PC-3 (cell line): ENCODE results near the gene CFAP58. TPM values are rescaled to one million over a fixed set of nuclear protein-coding genes. Genes with fewer than 3 reads are reported as not detected.

Experiments
- ATAC-seq: fragments of 200-7000 bp; cut with Tn5 transposase; 2 replicates; pipeline ENCODE4 v1.9.1; 2020; ENCODE audit warnings: mild to moderate bottlenecking, moderate library complexity
- BruUV-seq: library from RNA; stranded (reverse); fragments of 400-500 nt; replicated peaks from 2 replicates; lab custom pipeline; 2021; lab: Mats Ljungman, UMichigan
- CTCF ChIA-PET: fragments of 300-600 bp; sonication (Branson Sonifier 250); formaldehyde crosslinking; loops from one replicate; lab custom pipeline; 2022; ENCODE audit warnings: antibody characterized with exemption; lab: Charles Lee
- POLR2A ChIA-PET: fragments of 300-600 bp; sonication (Branson Sonifier 250); formaldehyde crosslinking; loops from one replicate; lab custom pipeline; 2022; ENCODE audit warnings: antibody characterized with exemption; ENCODE audit not compliant: unreplicated experiment; lab: Charles Lee
- DNase-seq: peaks from one replicate; pipeline ENCODE4 v3.0.0-alpha.2; 2015
- H2AFZ ChIP-seq: fragments of 300-600 bp; sonication (generic); 2 replicates; pipeline ENCODE4 v1.6.0; 2016; ENCODE audit warnings: antibody characterized with exemption, low read length
- H3F3A ChIP-seq: fragments of 300-600 bp; sonication (generic); one replicate; pipeline ENCODE4 v1.6.0; 2017; ENCODE audit warnings: antibody characterized with exemption, low read length, control low read depth, mild to moderate bottlenecking; ENCODE audit not compliant: unreplicated experiment
- H3K27ac ChIP-seq: fragments of 300-600 bp; sonication (generic); 2 replicates; pipeline ENCODE4 v1.5.1; 2016; ENCODE audit warnings: mild to moderate bottlenecking, low read length
- H3K27me3 ChIP-seq: fragments of 300-600 bp; sonication (generic); 2 replicates; pipeline ENCODE4 v1.6.1; 2016; ENCODE audit warnings: low read length, mixed read lengths
- H3K36me3 ChIP-seq: fragments of 300-600 bp; sonication (generic); 2 replicates; pipeline ENCODE4 v1.6.1; 2016; ENCODE audit warnings: low read depth, mixed run types, low read length, mixed read lengths
- H3K4me1 ChIP-seq: fragments of 300-600 bp; sonication (generic); 2 replicates; pipeline ENCODE4 v1.5.1; 2016; ENCODE audit warnings: low read length; ENCODE audit not compliant: insufficient read depth
- H3K4me2 ChIP-seq: fragments of 300-600 bp; sonication (generic); 2 replicates; pipeline ENCODE4 v1.6.0; 2016; ENCODE audit warnings: low read length
- H3K4me3 ChIP-seq: fragments of 300-600 bp; sonication (generic); 2 replicates; pipeline ENCODE4 v1.5.1; 2016; ENCODE audit warnings: mild to moderate bottlenecking, low read length, mixed read lengths
- H3K79me2 ChIP-seq: fragments of 300-600 bp; sonication (generic); 2 replicates; pipeline ENCODE4 v1.6.1; 2017; ENCODE audit warnings: low read length, mixed read lengths
- H3K9ac ChIP-seq: fragments of 300-600 bp; sonication (generic); 2 replicates; pipeline ENCODE4 v1.6.0; 2016; ENCODE audit warnings: mild to moderate bottlenecking, low read length
- H3K9me2 ChIP-seq: fragments of 300-600 bp; sonication (generic); replicated peaks from 2 replicates; pipeline ENCODE4 v1.6.1; 2016; ENCODE audit warnings: mixed run types, low read length, mixed read lengths
- H3K9me3 ChIP-seq: fragments of 300-600 bp; sonication (generic); 2 replicates; pipeline ENCODE4 v1.6.1; 2016; ENCODE audit warnings: low read length, mixed read lengths
- H4K20me1 ChIP-seq: fragments of 300-600 bp; sonication (generic); 2 replicates; pipeline ENCODE4 v1.6.1; 2016; ENCODE audit warnings: low read length, mixed read lengths
- EZH2 ChIP-seq: fragments of 300-600 bp; sonication (generic); IDR thresholded peaks from one replicate; pipeline ENCODE4 v1.6.1; 2017; ENCODE audit warnings: antibody characterized with exemption, mild to moderate bottlenecking, low read length; ENCODE audit not compliant: unreplicated experiment
- EZH2phosphoT487 ChIP-seq: fragments of 300-600 bp; sonication (generic); IDR thresholded peaks from 2 replicates; pipeline ENCODE4 v1.6.1; 2018; ENCODE audit warnings: mild to moderate bottlenecking, antibody characterized with exemption, low read length, borderline replicate concordance
- intact Hi-C: fragments of 100-400 bp; cut with micrococcal nuclease; formaldehyde crosslinking; loops from 2 replicates; pipeline ENCODE4 v1.9.0; 2023
- total RNA-seq: library from RNA; depleted of rRNA; stranded (reverse); fragments of >200 nt; gene quantifications from 2 replicates; pipeline ENCODE4 v1.2.3, GENCODE V29; 2014
- TF ChIP-seq, protein P1 (sequence below): fragments of 300-600 bp; sonication (generic); conservative IDR thresholded peaks from 2 replicates; pipeline ENCODE4 v1.5.1; 2017; ENCODE audit warnings: antibody characterized with exemption, low read depth, mild to moderate bottlenecking, low read length

The CFAP58 gene
- total RNA-seq, 1 experiment from 2014 or later, result 0.26 TPM

DNA sequence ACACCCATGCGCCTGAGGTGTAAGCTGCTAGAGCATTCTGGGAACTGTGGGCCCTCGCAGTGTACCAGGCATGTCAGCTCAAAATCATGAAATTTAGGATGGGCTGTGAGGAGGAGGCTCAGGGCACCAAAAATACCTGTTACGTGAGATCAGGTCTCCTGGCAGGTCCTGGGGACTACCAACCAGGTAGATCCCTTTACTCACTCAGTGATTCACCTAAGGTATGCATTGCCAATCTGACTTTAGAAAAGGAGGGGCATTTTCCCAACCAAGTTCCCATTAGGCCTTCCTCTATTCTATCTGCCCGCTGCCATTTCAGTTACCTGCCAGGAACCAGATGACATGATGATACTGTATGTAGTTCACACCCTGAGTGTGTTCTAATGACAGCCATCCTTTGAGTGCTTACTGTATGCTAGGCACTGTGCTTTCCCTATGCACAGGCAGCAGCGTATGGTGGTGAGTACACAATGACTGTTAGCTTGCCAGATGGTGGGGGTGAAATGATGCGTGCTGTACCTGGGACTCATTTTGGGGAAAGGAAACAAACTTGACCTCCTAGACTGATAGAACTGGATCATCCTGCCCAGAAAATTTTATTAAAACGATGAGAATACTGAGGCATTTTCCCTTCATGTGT lies 62.0 kb downstream of the CFAP58 start:
- no peak overlapping the region for H3K4me3 ChIP-seq
- no peaks in the 10 kb centered on the region for H4K20me1 ChIP-seq
- H3K36me3 ChIP-seq, result no peaks in the 10 kb centered on the region
- TF ChIP-seq, protein P1, sequence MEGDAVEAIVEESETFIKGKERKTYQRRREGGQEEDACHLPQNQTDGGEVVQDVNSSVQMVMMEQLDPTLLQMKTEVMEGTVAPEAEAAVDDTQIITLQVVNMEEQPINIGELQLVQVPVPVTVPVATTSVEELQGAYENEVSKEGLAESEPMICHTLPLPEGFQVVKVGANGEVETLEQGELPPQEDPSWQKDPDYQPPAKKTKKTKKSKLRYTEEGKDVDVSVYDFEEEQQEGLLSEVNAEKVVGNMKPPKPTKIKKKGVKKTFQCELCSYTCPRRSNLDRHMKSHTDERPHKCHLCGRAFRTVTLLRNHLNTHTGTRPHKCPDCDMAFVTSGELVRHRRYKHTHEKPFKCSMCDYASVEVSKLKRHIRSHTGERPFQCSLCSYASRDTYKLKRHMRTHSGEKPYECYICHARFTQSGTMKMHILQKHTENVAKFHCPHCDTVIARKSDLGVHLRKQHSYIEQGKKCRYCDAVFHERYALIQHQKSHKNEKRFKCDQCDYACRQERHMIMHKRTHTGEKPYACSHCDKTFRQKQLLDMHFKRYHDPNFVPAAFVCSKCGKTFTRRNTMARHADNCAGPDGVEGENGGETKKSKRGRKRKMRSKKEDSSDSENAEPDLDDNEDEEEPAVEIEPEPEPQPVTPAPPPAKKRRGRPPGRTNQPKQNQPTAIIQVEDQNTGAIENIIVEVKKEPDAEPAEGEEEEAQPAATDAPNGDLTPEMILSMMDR, result no peak
- TF ChIP-seq EZH2 (no peak), EZH2phosphoT487 (no peak)
- H3K4me2 ChIP-seq, result no peak overlapping the region
- no peaks in the 10 kb centered on the region for H3K9me3 ChIP-seq
- no peak overlapping the region for H3K27ac ChIP-seq
- intact Hi-C loops, result no loop called here
- CTCF ChIA-PET, result no interaction called here
- peak; percentile 44 for DNase-seq
- POLR2A ChIA-PET, result no interaction called here
- BruUV-seq, result no TSS peak
- no peaks in the 10 kb centered on the region for H3K9me2 ChIP-seq
- no peak overlapping the region for H3K9ac ChIP-seq
- H3K4me1 ChIP-seq, result peaks cover 4% of the 10 kb centered on the region; the same call in 1 of the 2 replicates
- H3K27me3 ChIP-seq, result peaks cover 34% of the 10 kb centered on the region
- H3F3A ChIP-seq, result no peaks in the 10 kb centered on the region
- no peak overlapping the region for H2AFZ ChIP-seq
- H3K79me2 ChIP-seq, result no peaks in the 10 kb centered on the region
- ATAC-seq, result no peak

DNA sequence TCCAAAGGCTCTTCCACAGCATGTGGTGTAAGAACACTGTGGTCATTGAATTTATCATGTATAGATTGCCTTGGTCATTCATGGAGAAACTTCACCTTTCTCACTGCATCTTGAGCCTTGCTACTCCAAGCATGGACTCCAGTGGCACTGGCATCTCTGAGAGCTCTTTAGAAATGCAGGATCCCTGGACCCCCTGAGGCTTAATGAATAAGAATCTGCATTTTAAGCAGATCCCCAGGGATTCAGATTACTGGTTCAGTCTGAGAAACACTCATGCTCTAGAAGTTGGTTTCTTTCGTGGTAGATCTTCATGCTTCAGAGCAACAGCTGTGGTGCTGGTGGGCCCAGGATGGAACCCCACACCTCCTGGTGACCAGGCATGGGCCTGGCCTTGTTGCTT lies 63.2 kb downstream of the CFAP58 start:
- Histone ChIP-seq H3K9me2 (no peaks in the 10 kb centered on the region), H3K4me2 (no peak overlapping the region), H3K27ac (no peak overlapping the region), H3K4me1 (peaks cover 4% of the 10 kb centered on the region; the same call in 1 of the 2 replicates), H3K27me3 (peaks cover 34% of the 10 kb centered on the region), H3K79me2 (no peaks in the 10 kb centered on the region), H3K4me3 (no peak overlapping the region), H4K20me1 (no peaks in the 10 kb centered on the region), H2AFZ (no peak overlapping the region), H3K9ac (no peak overlapping the region), H3F3A (no peaks in the 10 kb centered on the region), H3K9me3 (no peaks in the 10 kb centered on the region), H3K36me3 (no peaks in the 10 kb centered on the region)
- TF ChIP-seq EZH2phosphoT487, result no peak
- TF ChIP-seq EZH2, result no peak
- TF ChIP-seq, protein P1, result no peak
- intact Hi-C loops, result no loop called here
- no TSS peak for BruUV-seq
- CTCF ChIA-PET, result no interaction called here
- no peak for ATAC-seq
- no peak for DNase-seq
- POLR2A ChIA-PET, result no interaction called here

DNA sequence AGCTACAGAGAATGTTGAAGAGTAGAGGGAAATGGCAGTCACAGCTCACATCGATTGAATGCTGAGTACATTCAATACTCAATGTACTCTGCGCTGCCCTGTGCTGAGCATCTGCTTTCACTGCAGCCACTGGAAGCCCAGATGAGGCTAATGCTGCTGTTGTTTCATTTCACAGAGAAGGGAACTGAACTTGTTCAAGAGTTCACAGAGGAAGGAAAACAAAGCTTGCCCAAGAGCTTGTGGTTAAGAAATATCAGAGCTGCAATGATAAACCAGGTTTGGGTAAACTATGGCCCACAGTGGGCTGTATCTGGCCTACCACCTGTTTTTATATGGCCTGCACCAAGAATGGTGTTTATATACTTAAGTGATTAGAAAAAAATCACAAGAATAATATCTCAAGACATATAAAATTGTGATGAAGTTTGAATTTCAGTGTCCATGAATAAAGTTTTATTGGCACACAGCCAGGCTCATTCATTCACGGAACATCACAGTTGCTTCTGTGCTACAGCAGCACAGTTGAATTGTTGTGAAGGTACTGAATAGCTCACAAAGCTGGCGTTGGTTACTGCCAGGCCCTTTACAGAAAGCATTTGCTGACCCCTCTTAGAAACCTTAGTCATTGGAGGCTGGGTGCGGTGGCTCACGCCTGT lies 64.1 kb downstream of the CFAP58 start:
- intact Hi-C loops, result no loop called here
- no peak for ATAC-seq
- BruUV-seq, result no TSS peak

More for the DNA sequence above, 64.1 kb downstream of the CFAP58 start:
- Histone ChIP-seq H3K36me3 (no peaks in the 10 kb centered on the region), H3K9me2 (no peaks in the 10 kb centered on the region), H3K4me3 (no peak overlapping the region), H3K27me3 (peaks cover 29% of the 10 kb centered on the region), H3K27ac (no peak overlapping the region), H3K4me1 (peaks cover 4% of the 10 kb centered on the region; the same call in 1 of the 2 replicates), H2AFZ (no peak overlapping the region), H4K20me1 (no peaks in the 10 kb centered on the region), H3K4me2 (no peak overlapping the region), H3K9ac (no peak overlapping the region), H3K79me2 (no peaks in the 10 kb centered on the region), H3K9me3 (no peaks in the 10 kb centered on the region), H3F3A (no peaks in the 10 kb centered on the region)
- ChIA-PET POLR2A (no interaction called here), CTCF (no interaction called here)
- TF ChIP-seq, protein P1, result no peak
- no peak for TF ChIP-seq EZH2phosphoT487
- TF ChIP-seq EZH2, result no peak
- DNase-seq, result no peak
